Eye (tissue), 1 donor: Measurements from ENCODE around the gene COG2.
A peak's percentile ranks its signal among the peaks of the same experiment; 100 is the strongest.
"Not testable (repeated sequence)": the region's sequence is repeated elsewhere in the genome, so short reads cannot be mapped to it uniquely, and the experiment has no call there.

ENCODE experiments used
- DNase-seq: peaks from one replicate; pipeline ENCODE4 v3.0.0-alpha.2; 2015

COG2 gene

GRCh38 chr1:230626232-230626631 lies 16.0 kb upstream of the COG2 start:
- no peak for DNase-seq

GRCh38 chr1:230627767-230628166 lies 14.5 kb upstream of the COG2 start:
- DNase-seq: no peak

GRCh38 chr1:230629511-230629910 lies 12.8 kb upstream of the COG2 start:
- DNase-seq: no peak

- DNase-seq: no peak
Observed at GRCh38 chr1:230631477-230631876, 10.8 kb upstream of the COG2 start.

GRCh38 chr1:230632273-230632873 lies 9.9 kb upstream of the COG2 start:
- DNase-seq: peak; percentile 61

- DNase-seq: peak; percentile 79
Observed at GRCh38 chr1:230633469-230633868, 8.8 kb upstream of the COG2 start.

GRCh38 chr1:230634384-230634783 lies 7.9 kb upstream of the COG2 start:
- no peak for DNase-seq

- no peak for DNase-seq
Observed at GRCh38 chr1:230636575-230637148, 5.6 kb upstream of the COG2 start.

- DNase-seq: no peak
Observed at GRCh38 chr1:230639714-230640209, 2.5 kb upstream of the COG2 start.

GRCh38 chr1:230641346-230641745 lies 935 bp upstream of the COG2 start:
- DNase-seq: no peak

GRCh38 chr1:230641900-230642262 lies 400 bp upstream of the COG2 start:
- no peak for DNase-seq

- DNase-seq: no peak
Observed at GRCh38 chr1:230643908-230644307, 1.6 kb downstream of the COG2 start.

GRCh38 chr1:230646710-230647302 lies 4.5 kb downstream of the COG2 start:
- DNase-seq: no peak

GRCh38 chr1:230647321-230647720 lies 5.0 kb downstream of the COG2 start:
- DNase-seq: no peak

GRCh38 chr1:230648114-230648513 lies 5.8 kb downstream of the COG2 start:
- no peak for DNase-seq

GRCh38 chr1:230650300-230650699 lies 8.0 kb downstream of the COG2 start:
- no peak for DNase-seq

- DNase-seq: no peak
Observed at GRCh38 chr1:230651235-230651634, 9.0 kb downstream of the COG2 start.

GRCh38 chr1:230656719-230657118 lies 14.4 kb downstream of the COG2 start:
- DNase-seq: not testable (repeated sequence)

GRCh38 chr1:230658103-230658502 lies 15.8 kb downstream of the COG2 start:
- not testable (repeated sequence) for DNase-seq

- DNase-seq: no peak
Observed at GRCh38 chr1:230658691-230659090, 16.4 kb downstream of the COG2 start.

GRCh38 chr1:230661976-230662375 lies 19.7 kb downstream of the COG2 start:
- no peak for DNase-seq

- DNase-seq: no peak
Observed at GRCh38 chr1:230668227-230668626, 25.9 kb downstream of the COG2 start.

GRCh38 chr1:230669543-230669942 lies 27.3 kb downstream of the COG2 start:
- no peak for DNase-seq

- DNase-seq: no peak
Observed at GRCh38 chr1:230674581-230674980, 32.3 kb downstream of the COG2 start.

GRCh38 chr1:230677200-230677599 lies 34.9 kb downstream of the COG2 start:
- DNase-seq: no peak
